Measurements from ENCODE around the gene OVOL1. TPM values are rescaled to one million over a fixed set of nuclear protein-coding genes. Genes with fewer than 3 reads are reported as not detected.

Gene OVOL1
- total RNA-seq = under 1 TPM in 1 of 2 donors, not detected in 1; 0.05 TPM
- not detected for polyA plus RNA-seq

DNA sequence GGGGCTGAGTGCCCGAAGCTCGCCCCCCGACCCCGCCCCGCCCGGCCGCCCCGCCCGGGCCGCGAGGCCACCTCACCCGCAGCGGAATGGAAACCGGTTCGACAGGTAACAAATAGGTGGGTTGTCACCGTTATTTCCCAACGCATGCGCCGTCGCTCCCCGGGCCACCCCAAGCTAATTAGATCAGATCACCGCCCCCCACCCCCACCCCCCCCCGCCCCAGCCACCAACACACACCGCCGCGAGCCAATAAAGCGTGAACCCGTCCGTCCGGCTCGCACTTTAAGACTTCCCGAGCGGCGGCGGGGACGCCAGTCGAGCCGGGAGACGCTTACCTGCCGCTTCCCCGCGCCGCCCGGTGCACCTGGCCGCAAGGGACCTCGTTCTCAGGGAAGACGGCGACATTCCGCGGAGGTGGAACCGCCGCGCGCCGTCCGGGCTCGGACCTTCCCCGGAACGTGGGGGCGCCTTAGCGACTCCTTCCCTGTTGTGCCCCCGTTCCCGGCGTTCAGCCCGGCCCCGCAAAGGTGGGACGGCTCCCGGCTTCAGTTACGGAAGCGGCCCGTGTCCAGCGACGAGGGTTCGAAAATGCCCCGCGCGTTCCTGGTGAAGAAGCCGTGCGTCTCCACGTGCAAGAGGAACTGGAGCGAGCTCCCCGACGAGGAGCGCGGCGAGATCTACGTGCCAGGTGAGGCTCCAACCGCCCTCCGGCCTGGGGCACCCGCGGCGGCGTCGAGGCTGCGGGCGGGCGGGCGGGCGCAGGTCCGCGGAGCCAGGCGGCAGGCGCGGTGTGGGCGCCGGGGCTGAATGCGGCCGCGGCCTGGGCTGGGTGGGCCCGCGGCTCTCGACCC, at the start of gene OVOL1:
Gene OVOL1 (plus strand): TSS at position 278 of the 851 bp plus-strand sequence. CDS start 311 bp downstream, at position 589.
- Histone ChIP-seq H3K27ac (ENCODE audit: low read depth in 1 of 2, low read length in 2 of 2) (no peak within 1 kb of the TSS), H3K9me3 (ENCODE audit: control insufficient read depth in 4 of 4, low read length in 3 of 4) (no peaks in the 10 kb centered on the region), H3K36me3 (ENCODE audit: control insufficient read depth in 4 of 4, insufficient read depth in 3 of 4, low read depth in 1 of 4, low read length in 3 of 4) (no peaks in the 10 kb centered on the region), H3K9ac (ENCODE audit: low read depth in 1 of 2, low read length in 2 of 2) (no peak within 1 kb of the TSS), H3K4me1 (ENCODE audit: control insufficient read depth in 4 of 4, insufficient read depth in 4 of 4, low read length in 3 of 4) (peaks cover 8 to 23% (median 15%) of the 10 kb centered on the region in 4 donors), H3K4me3 (ENCODE audit: low read depth in 1 of 3, low read length in 3 of 3) (peak within 1 kb of the TSS in 1 of 3 donors; percentile 33), H3K27me3 (ENCODE audit: control insufficient read depth in 4 of 4, insufficient read depth in 4 of 4, low read length in 3 of 4) (peaks cover 0 to 9% (median 2%) of the 10 kb centered on the region in 4 donors)
- TF ChIP-seq YY1 (IDR thresholded peaks at IDR 0.05) (no peak), FOXA1 (IDR thresholded peaks at IDR 0.05) (no peak)
- TF ChIP-seq, protein P1, sequence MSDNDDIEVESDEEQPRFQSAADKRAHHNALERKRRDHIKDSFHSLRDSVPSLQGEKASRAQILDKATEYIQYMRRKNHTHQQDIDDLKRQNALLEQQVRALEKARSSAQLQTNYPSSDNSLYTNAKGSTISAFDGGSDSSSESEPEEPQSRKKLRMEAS (IDR thresholded peaks at IDR 0.05) = no peak
- TF ChIP-seq, protein P2, sequence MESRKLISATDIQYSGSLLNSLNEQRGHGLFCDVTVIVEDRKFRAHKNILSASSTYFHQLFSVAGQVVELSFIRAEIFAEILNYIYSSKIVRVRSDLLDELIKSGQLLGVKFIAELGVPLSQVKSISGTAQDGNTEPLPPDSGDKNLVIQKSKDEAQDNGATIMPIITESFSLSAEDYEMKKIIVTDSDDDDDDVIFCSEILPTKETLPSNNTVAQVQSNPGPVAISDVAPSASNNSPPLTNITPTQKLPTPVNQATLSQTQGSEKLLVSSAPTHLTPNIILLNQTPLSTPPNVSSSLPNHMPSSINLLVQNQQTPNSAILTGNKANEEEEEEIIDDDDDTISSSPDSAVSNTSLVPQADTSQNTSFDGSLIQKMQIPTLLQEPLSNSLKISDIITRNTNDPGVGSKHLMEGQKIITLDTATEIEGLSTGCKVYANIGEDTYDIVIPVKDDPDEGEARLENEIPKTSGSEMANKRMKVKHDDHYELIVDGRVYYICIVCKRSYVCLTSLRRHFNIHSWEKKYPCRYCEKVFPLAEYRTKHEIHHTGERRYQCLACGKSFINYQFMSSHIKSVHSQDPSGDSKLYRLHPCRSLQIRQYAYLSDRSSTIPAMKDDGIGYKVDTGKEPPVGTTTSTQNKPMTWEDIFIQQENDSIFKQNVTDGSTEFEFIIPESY (IDR thresholded peaks at IDR 0.05) = no peak
- DNase-seq (ENCODE audit: low spot score) = no peak
- 5% methylated on average over 112 of the region's 112 CpGs for WGBS

DNA sequence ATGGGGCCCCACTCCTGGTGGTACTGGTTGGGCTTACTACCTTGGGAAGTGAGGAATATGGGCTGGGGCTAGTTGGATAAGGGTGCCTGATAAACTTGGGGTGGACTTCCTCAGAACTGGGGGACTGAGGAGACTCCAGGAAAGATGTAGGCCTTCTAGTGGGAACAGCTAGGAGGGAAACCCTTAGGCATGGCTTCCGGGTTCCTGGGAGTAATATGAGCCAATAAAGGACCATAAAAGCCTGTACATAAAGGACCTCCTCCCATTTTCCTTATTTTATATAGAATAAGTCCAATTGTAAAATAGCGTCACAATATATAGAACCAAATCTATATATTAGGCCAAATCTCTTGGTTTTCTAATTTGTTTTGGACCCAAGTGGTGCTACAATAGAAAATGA, 47.8 kb upstream of the OVOL1 start:
- no peaks in the 10 kb centered on the region for H3K27me3 ChIP-seq (ENCODE audit: control insufficient read depth in 4 of 4, insufficient read depth in 4 of 4, low read length in 3 of 4)
- H3K9ac ChIP-seq (ENCODE audit: low read depth in 1 of 2, low read length in 2 of 2) = no peak overlapping the region
- H3K36me3 ChIP-seq (ENCODE audit: control insufficient read depth in 4 of 4, insufficient read depth in 3 of 4, low read depth in 1 of 4, low read length in 3 of 4) = no peaks in the 10 kb centered on the region
- WGBS = 81% methylated on average over 2 of the region's 2 CpGs
- TF ChIP-seq HNF4G (IDR thresholded peaks at IDR 0.05) (no peak), RXRA (IDR thresholded peaks at IDR 0.05) (no peak), EGR1 (IDR thresholded peaks at IDR 0.05; ENCODE audit: low read depth in 2 of 2) (no peak), SP1 (IDR thresholded peaks at IDR 0.05) (no peak), YY1 (IDR thresholded peaks at IDR 0.05) (no peak), FOXA2 (IDR thresholded peaks at IDR 0.05) (no peak), RAD21 (IDR thresholded peaks at IDR 0.05) (no peak), TAF1 (conservative IDR thresholded peaks at IDR 0.05) (no peak)
- TF ChIP-seq, protein P1 (IDR thresholded peaks at IDR 0.05) = no peak
- no peak for DNase-seq (ENCODE audit: low spot score)
- no peak overlapping the region for H3K27ac ChIP-seq (ENCODE audit: low read depth in 1 of 2, low read length in 2 of 2)
- no peaks in the 10 kb centered on the region for H3K9me3 ChIP-seq (ENCODE audit: control insufficient read depth in 4 of 4, low read length in 3 of 4)
- no peak overlapping the region for H3K4me3 ChIP-seq (ENCODE audit: low read depth in 1 of 3, low read length in 3 of 3)
- H3K4me1 ChIP-seq (ENCODE audit: control insufficient read depth in 4 of 4, insufficient read depth in 4 of 4, low read length in 3 of 4) = peaks cover 0 to 7% (median 5%) of the 10 kb centered on the region in 4 donors

DNA sequence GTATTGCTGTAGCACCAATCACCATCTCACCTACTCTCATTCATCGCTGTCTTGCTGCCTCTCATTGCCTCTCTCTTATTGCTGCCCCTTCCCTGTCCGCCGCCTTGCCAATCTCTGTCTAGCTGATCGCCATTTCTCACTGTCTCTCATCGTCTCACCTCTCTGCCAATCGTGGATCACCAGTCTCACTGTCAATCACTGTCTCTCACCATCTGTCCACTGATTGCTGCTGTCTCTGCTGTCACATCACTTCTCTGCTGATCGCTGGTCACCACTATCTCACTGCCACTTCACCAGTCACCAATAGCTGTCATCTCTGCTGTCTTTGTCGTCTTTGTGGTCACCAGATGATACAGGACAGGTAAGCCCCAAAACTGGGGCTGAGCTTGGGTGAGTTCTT, 45.7 kb upstream of the OVOL1 start:
- H3K27ac ChIP-seq (ENCODE audit: low read depth in 1 of 2, low read length in 2 of 2) = no peak overlapping the region
- no peaks in the 10 kb centered on the region for H3K27me3 ChIP-seq (ENCODE audit: control insufficient read depth in 4 of 4, insufficient read depth in 4 of 4, low read length in 3 of 4)
- WGBS = 85% methylated on average over 8 of the region's 8 CpGs
- H3K9ac ChIP-seq (ENCODE audit: low read depth in 1 of 2, low read length in 2 of 2) = no peak overlapping the region
- no peaks in the 10 kb centered on the region for H3K9me3 ChIP-seq (ENCODE audit: control insufficient read depth in 4 of 4, low read length in 3 of 4)
- no peaks in the 10 kb centered on the region for H3K36me3 ChIP-seq (ENCODE audit: control insufficient read depth in 4 of 4, insufficient read depth in 3 of 4, low read depth in 1 of 4, low read length in 3 of 4)
- no peak for DNase-seq (ENCODE audit: low spot score)
- H3K4me3 ChIP-seq (ENCODE audit: low read depth in 1 of 3, low read length in 3 of 3) = no peak overlapping the region
- TF ChIP-seq, protein P3, sequence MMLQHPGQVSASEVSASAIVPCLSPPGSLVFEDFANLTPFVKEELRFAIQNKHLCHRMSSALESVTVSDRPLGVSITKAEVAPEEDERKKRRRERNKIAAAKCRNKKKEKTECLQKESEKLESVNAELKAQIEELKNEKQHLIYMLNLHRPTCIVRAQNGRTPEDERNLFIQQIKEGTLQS (IDR thresholded peaks at IDR 0.05) = no peak
- TF ChIP-seq NR2F2 (IDR thresholded peaks at IDR 0.05) = no peak
- no peak for TF ChIP-seq RXRA (IDR thresholded peaks at IDR 0.05)
- TF ChIP-seq HNF4A (conservative IDR thresholded peaks at IDR 0.05) = no peak
- TF ChIP-seq HNF4G (IDR thresholded peaks at IDR 0.05) = no peak
- no peak for TF ChIP-seq FOXA1 (IDR thresholded peaks at IDR 0.05)
- TF ChIP-seq JUND (IDR thresholded peaks at IDR 0.05) = no peak
- TF ChIP-seq, protein P4, sequence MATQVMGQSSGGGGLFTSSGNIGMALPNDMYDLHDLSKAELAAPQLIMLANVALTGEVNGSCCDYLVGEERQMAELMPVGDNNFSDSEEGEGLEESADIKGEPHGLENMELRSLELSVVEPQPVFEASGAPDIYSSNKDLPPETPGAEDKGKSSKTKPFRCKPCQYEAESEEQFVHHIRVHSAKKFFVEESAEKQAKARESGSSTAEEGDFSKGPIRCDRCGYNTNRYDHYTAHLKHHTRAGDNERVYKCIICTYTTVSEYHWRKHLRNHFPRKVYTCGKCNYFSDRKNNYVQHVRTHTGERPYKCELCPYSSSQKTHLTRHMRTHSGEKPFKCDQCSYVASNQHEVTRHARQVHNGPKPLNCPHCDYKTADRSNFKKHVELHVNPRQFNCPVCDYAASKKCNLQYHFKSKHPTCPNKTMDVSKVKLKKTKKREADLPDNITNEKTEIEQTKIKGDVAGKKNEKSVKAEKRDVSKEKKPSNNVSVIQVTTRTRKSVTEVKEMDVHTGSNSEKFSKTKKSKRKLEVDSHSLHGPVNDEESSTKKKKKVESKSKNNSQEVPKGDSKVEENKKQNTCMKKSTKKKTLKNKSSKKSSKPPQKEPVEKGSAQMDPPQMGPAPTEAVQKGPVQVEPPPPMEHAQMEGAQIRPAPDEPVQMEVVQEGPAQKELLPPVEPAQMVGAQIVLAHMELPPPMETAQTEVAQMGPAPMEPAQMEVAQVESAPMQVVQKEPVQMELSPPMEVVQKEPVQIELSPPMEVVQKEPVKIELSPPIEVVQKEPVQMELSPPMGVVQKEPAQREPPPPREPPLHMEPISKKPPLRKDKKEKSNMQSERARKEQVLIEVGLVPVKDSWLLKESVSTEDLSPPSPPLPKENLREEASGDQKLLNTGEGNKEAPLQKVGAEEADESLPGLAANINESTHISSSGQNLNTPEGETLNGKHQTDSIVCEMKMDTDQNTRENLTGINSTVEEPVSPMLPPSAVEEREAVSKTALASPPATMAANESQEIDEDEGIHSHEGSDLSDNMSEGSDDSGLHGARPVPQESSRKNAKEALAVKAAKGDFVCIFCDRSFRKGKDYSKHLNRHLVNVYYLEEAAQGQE (IDR thresholded peaks at IDR 0.05) = no peak
- TF ChIP-seq FOXA2 (IDR thresholded peaks at IDR 0.05) = no peak
- TF ChIP-seq, protein P5, sequence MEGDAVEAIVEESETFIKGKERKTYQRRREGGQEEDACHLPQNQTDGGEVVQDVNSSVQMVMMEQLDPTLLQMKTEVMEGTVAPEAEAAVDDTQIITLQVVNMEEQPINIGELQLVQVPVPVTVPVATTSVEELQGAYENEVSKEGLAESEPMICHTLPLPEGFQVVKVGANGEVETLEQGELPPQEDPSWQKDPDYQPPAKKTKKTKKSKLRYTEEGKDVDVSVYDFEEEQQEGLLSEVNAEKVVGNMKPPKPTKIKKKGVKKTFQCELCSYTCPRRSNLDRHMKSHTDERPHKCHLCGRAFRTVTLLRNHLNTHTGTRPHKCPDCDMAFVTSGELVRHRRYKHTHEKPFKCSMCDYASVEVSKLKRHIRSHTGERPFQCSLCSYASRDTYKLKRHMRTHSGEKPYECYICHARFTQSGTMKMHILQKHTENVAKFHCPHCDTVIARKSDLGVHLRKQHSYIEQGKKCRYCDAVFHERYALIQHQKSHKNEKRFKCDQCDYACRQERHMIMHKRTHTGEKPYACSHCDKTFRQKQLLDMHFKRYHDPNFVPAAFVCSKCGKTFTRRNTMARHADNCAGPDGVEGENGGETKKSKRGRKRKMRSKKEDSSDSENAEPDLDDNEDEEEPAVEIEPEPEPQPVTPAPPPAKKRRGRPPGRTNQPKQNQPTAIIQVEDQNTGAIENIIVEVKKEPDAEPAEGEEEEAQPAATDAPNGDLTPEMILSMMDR (IDR thresholded peaks at IDR 0.05; ENCODE audit: low read depth, low read length, missing input control) = no peak
- H3K4me1 ChIP-seq (ENCODE audit: control insufficient read depth in 4 of 4, insufficient read depth in 4 of 4, low read length in 3 of 4) = peaks cover 0 to 7% (median 5%) of the 10 kb centered on the region in 4 donors

Data from liver (tissue), 9 donors.